Measurements from ENCODE around the gene HIVEP3.

HIVEP3 gene

GRCh38 chr1:41539418-41539805 lies 379.3 kb downstream of the HIVEP3 start:
- H3K27me3 ChIP-seq (ENCODE audit: insufficient read depth, low read length) = no peaks in the 10 kb centered on the region
- H3K36me3 ChIP-seq (ENCODE audit: insufficient read depth, low read length) = no peaks in the 10 kb centered on the region
- H3K9me3 ChIP-seq (ENCODE audit: low read length) = peaks cover under 1% of the 10 kb centered on the region
- H3K4me3 ChIP-seq (ENCODE audit: low read length) = no peak overlapping the region
- H3K4me1 ChIP-seq (ENCODE audit: insufficient read depth, low read length) = no peaks in the 10 kb centered on the region
- no peak overlapping the region for H2AFZ ChIP-seq (ENCODE audit: low read depth, low read length)

GRCh38 chr1:41538741-41539417 lies 379.8 kb downstream of the HIVEP3 start:
- Histone ChIP-seq H3K9me3 (ENCODE audit: low read length) (no peaks in the 10 kb centered on the region), H3K4me1 (ENCODE audit: insufficient read depth, low read length) (no peaks in the 10 kb centered on the region), H3K36me3 (ENCODE audit: insufficient read depth, low read length) (no peaks in the 10 kb centered on the region), H2AFZ (ENCODE audit: low read depth, low read length) (no peak overlapping the region), H3K27me3 (ENCODE audit: insufficient read depth, low read length) (no peaks in the 10 kb centered on the region), H3K4me3 (ENCODE audit: low read length) (no peak overlapping the region)

GRCh38 chr1:41537788-41538351 lies 380.9 kb downstream of the HIVEP3 start:
- no peak overlapping the region for H3K4me3 ChIP-seq (ENCODE audit: low read length)
- no peaks in the 10 kb centered on the region for H3K27me3 ChIP-seq (ENCODE audit: insufficient read depth, low read length)
- no peak overlapping the region for H2AFZ ChIP-seq (ENCODE audit: low read depth, low read length)
- H3K9me3 ChIP-seq (ENCODE audit: low read length) = no peaks in the 10 kb centered on the region
- H3K4me1 ChIP-seq (ENCODE audit: insufficient read depth, low read length) = no peaks in the 10 kb centered on the region
- H3K36me3 ChIP-seq (ENCODE audit: insufficient read depth, low read length) = no peaks in the 10 kb centered on the region

DNA sequence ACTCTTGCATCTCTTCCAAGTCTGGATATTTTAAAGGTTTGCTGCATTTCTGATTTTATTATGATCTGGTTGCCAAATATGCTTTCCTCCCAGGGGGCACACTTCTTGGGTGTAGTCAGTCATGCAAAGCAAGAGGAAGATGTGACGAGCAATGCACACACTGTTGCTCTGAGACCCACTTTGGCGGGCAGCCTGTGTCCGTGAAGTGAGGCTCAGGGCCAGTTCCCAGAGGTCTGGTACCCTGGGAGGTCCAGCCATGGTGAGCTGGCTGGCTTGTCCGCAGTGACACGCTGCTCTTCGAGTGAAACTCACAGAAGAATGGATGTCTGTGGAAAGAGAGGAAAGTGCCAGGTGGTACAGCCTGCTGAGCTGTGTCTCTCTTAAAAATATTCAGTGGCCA lies 381.5 kb downstream of the HIVEP3 start:
- Histone ChIP-seq H3K36me3 (ENCODE audit: insufficient read depth, low read length) (no peaks in the 10 kb centered on the region), H3K27me3 (ENCODE audit: insufficient read depth, low read length) (no peaks in the 10 kb centered on the region), H3K4me3 (ENCODE audit: low read length) (no peak overlapping the region), H3K9me3 (ENCODE audit: low read length) (no peaks in the 10 kb centered on the region), H2AFZ (ENCODE audit: low read depth, low read length) (no peak overlapping the region), H3K4me1 (ENCODE audit: insufficient read depth, low read length) (no peaks in the 10 kb centered on the region)

DNA sequence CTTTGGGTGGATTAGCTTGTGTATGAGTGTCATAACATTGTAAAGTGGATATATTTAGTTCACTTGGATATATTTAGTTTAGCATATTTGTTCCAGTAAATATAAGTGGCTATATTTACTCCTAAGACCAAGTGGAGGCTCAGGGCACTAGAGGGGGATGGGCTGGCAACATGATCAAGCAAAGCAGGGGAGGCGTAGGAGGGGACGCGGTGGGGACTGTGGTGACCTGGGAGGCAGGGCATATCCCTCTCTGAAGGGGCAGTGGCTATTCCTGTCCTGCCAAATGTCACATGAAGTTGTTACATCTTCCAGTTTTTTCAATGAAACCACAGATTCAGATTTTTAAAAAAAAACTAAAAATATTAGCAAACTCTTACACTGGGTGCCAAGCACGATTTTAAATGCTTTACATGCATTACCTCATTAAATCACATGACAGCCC lies 382.3 kb downstream of the HIVEP3 start:
- no peak overlapping the region for H3K4me3 ChIP-seq (ENCODE audit: low read length)
- no peaks in the 10 kb centered on the region for H3K27me3 ChIP-seq (ENCODE audit: insufficient read depth, low read length)

DNA sequence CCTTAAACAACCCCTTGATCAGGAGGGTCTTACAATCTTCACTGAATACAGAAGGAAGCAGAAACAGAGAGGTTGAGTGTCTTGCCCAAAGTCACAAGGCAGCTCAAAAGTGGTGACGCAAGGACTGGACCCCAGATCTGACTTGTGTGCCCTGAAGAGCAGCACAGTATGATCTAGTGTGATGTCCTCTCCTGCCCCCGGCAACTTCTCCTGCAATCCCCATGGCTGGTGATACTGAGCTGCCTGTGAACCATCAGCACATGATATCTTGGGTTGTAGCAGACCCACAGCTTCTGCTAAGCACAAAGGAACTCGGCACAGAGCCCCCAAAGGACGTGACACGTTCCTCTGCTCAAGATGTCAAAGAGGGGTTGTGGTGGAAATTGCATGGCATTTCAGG lies 383.0 kb downstream of the HIVEP3 start:
- no peaks in the 10 kb centered on the region for H3K9me3 ChIP-seq (ENCODE audit: low read length)
- H3K4me1 ChIP-seq (ENCODE audit: insufficient read depth, low read length) = no peaks in the 10 kb centered on the region
- H3K27me3 ChIP-seq (ENCODE audit: insufficient read depth, low read length) = no peaks in the 10 kb centered on the region
- H3K36me3 ChIP-seq (ENCODE audit: insufficient read depth, low read length) = no peaks in the 10 kb centered on the region
- H3K4me3 ChIP-seq (ENCODE audit: low read length) = no peak overlapping the region
- H2AFZ ChIP-seq (ENCODE audit: low read depth, low read length) = no peak overlapping the region

More for the DNA sequence above, 382.3 kb downstream of the HIVEP3 start:
- no peaks in the 10 kb centered on the region for H3K9me3 ChIP-seq (ENCODE audit: low read length)
- H3K4me1 ChIP-seq (ENCODE audit: insufficient read depth, low read length) = no peaks in the 10 kb centered on the region
- no peaks in the 10 kb centered on the region for H3K36me3 ChIP-seq (ENCODE audit: insufficient read depth, low read length)
- H2AFZ ChIP-seq (ENCODE audit: low read depth, low read length) = no peak overlapping the region

GRCh38 chr1:41535276-41535675 lies 383.4 kb downstream of the HIVEP3 start:
- H3K27me3 ChIP-seq (ENCODE audit: insufficient read depth, low read length) = no peaks in the 10 kb centered on the region
- no peaks in the 10 kb centered on the region for H3K36me3 ChIP-seq (ENCODE audit: insufficient read depth, low read length)
- H3K4me1 ChIP-seq (ENCODE audit: insufficient read depth, low read length) = no peaks in the 10 kb centered on the region
- H3K9me3 ChIP-seq (ENCODE audit: low read length) = no peaks in the 10 kb centered on the region
- no peak overlapping the region for H3K4me3 ChIP-seq (ENCODE audit: low read length)
- no peak overlapping the region for H2AFZ ChIP-seq (ENCODE audit: low read depth, low read length)

DNA sequence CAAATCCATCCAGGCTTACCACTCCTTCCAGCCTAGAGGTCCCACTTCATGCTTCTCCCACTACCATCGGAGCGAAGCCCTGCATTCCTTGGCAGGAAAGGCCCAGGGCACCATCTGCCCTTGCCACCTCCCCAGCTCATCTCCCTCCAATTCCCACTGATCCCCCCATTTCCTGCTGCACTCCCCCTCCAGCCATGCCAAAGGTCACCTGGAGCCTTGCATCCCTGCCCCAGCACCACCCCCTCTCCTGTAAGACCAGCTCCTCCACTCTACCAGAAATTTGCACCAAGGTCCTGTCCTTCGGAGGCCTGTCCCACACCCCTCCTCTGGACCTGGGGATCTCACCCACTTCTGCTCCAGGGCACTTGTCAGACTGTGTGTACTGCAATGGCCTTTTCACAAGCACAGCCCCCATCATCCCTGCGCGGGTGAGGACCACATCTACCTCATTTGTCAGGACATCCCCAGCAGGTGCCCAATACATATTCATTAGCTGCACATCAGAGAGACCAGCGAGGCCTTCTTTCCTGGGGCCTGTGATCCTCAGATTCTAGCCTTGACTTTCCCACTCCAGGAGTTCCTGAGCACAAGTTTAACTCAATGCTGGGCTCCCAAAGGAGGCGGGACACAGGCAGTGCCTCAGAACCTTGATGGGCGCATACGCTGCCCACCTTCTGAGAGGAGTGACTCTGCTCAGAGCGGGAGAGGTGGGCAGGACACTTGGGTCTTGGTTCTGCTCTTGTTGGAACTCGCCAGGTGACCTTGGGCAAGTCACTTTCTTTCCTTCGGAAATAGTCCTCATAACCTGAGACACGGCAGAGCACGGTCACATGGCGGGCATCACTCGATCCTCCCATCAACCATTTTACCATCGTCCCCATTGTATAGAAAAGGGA lies 384.3 kb downstream of the HIVEP3 start:
- Histone ChIP-seq H3K4me3 (ENCODE audit: low read length) (no peak overlapping the region), H3K9me3 (ENCODE audit: low read length) (no peaks in the 10 kb centered on the region), H3K27me3 (ENCODE audit: insufficient read depth, low read length) (no peaks in the 10 kb centered on the region), H3K36me3 (ENCODE audit: insufficient read depth, low read length) (no peaks in the 10 kb centered on the region), H3K4me1 (ENCODE audit: insufficient read depth, low read length) (no peaks in the 10 kb centered on the region), H2AFZ (ENCODE audit: low read depth, low read length) (no peak overlapping the region)

GRCh38 chr1:41533731-41534080 lies 385.0 kb downstream of the HIVEP3 start:
- Histone ChIP-seq H3K36me3 (ENCODE audit: insufficient read depth, low read length) (no peaks in the 10 kb centered on the region), H2AFZ (ENCODE audit: low read depth, low read length) (no peak overlapping the region), H3K4me1 (ENCODE audit: insufficient read depth, low read length) (no peaks in the 10 kb centered on the region), H3K9me3 (ENCODE audit: low read length) (no peaks in the 10 kb centered on the region), H3K27me3 (ENCODE audit: insufficient read depth, low read length) (no peaks in the 10 kb centered on the region), H3K4me3 (ENCODE audit: low read length) (no peak overlapping the region)

- Histone ChIP-seq H3K27me3 (ENCODE audit: insufficient read depth, low read length) (no peaks in the 10 kb centered on the region), H3K4me3 (ENCODE audit: low read length) (no peak overlapping the region), H2AFZ (ENCODE audit: low read depth, low read length) (no peak overlapping the region), H3K4me1 (ENCODE audit: insufficient read depth, low read length) (no peaks in the 10 kb centered on the region), H3K36me3 (ENCODE audit: insufficient read depth, low read length) (no peaks in the 10 kb centered on the region), H3K9me3 (ENCODE audit: low read length) (no peaks in the 10 kb centered on the region)
These were observed 385.5 kb downstream of the HIVEP3 start for GRCh38 chr1:41533016-41533730.

DNA sequence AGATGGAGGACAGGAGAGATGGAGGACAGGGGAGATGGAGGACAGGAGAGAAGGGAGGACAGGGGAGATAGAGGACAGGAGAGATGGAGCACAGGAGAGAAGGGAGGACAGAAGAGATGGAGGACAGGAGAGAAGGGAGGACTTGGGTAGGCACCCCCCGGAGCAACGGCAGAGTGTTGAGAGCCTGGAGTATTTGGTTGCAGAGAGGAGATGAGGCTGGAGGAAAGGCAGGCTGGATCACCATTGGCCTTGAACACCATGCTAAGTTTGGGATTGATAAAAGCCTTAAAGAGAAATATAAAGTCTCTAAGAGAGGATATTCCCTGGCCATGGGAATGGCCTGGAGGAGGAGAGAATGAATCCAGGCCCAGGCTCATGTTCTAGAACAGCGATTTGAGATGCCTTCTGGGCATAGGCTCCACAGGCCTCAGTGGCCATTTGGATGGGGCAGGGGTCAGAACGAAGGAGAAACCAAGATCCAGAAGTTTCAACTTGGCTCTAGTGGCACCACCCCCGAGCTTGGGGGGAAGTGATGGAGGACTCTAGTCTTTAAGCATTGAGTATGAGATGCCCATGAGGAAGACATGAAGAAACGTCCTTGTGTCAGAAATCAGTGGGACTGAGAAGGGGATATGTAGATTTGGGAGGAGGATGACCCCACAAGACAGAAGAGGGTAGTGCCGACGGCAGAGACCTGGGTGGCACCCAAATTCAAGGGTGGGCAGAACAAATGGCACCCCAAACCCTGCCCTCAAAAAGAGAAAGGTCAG lies 386.3 kb downstream of the HIVEP3 start:
- Histone ChIP-seq H3K9me3 (ENCODE audit: low read length) (no peaks in the 10 kb centered on the region), H3K27me3 (ENCODE audit: insufficient read depth, low read length) (no peaks in the 10 kb centered on the region), H3K4me1 (ENCODE audit: insufficient read depth, low read length) (no peaks in the 10 kb centered on the region), H3K4me3 (ENCODE audit: low read length) (no peak overlapping the region), H3K36me3 (ENCODE audit: insufficient read depth, low read length) (no peaks in the 10 kb centered on the region), H2AFZ (ENCODE audit: low read depth, low read length) (no peak overlapping the region)

- Histone ChIP-seq H3K36me3 (ENCODE audit: insufficient read depth, low read length) (no peaks in the 10 kb centered on the region), H3K9me3 (ENCODE audit: low read length) (no peaks in the 10 kb centered on the region), H3K27me3 (ENCODE audit: insufficient read depth, low read length) (no peaks in the 10 kb centered on the region), H3K4me3 (ENCODE audit: low read length) (no peak overlapping the region), H2AFZ (ENCODE audit: low read depth, low read length) (no peak overlapping the region), H3K4me1 (ENCODE audit: insufficient read depth, low read length) (no peaks in the 10 kb centered on the region)
These were observed 388.3 kb downstream of the HIVEP3 start for GRCh38 chr1:41530411-41530810.
